Occipital lobe (tissue), 3 donors: Measurements from ENCODE around the gene HOXA4. TPM values are rescaled to one million over a fixed set of nuclear protein-coding genes. Genes with fewer than 3 reads are reported as not detected.

Source experiments
- DNase-seq: peaks from one replicate; lab custom pipeline; 2025; lab: John Stamatoyannopoulos, UW
- small RNA-seq: library from RNA; depleted of rRNA; stranded (forward); fragments of <200 nt; gene quantifications from one replicate; pipeline ENCODE3, GENCODE V24; 2014
- total RNA-seq: library from RNA; depleted of rRNA; stranded (reverse); fragments of >200 nt; gene quantifications from one replicate; pipeline ENCODE4 v1.2.3, GENCODE V29; 2014

Gene HOXA4
- total RNA-seq, 1 donor from 2014 or later: not detected

DNA sequence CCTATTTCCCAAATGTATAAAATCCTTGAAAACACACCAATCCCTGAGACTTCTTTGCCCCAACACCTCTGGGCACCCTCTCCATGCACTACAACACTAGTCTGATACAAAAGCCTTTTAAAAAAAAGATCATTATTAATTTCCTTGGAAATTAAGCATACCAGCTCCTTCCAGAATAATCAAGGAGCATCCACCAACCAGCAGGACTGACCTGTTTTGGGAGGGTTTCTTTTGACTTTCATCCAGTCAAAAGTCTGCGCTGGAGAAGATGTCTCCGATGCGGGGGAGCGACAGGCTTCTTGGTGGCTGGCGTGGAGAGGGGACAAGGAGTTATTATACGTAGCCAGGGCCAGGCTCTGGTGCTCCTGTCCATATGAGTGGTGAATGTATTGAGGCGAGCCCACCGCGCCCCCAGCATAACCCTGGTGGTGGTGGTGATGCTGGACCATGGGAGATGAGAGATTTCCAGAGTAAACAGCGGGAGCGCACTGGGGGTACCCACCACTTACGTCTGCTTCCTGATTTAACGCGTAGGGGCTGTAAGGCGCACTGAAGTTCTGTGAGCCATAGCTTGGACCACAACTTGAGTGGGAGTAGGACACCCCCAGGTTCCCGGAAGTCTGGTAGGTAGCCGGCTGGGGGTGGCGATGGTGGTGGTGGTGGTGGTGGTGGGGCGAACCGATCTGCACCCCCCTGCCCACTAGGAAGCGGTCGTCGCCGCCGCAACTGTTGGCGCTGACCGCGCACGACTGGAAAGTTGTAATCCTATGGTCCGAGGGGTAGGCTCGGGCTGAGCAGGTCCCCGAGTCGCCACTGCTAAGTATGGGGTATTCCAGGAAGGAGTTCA lies 35.3 kb downstream of the HOXA4 start:
- no peak for DNase-seq

DNA sequence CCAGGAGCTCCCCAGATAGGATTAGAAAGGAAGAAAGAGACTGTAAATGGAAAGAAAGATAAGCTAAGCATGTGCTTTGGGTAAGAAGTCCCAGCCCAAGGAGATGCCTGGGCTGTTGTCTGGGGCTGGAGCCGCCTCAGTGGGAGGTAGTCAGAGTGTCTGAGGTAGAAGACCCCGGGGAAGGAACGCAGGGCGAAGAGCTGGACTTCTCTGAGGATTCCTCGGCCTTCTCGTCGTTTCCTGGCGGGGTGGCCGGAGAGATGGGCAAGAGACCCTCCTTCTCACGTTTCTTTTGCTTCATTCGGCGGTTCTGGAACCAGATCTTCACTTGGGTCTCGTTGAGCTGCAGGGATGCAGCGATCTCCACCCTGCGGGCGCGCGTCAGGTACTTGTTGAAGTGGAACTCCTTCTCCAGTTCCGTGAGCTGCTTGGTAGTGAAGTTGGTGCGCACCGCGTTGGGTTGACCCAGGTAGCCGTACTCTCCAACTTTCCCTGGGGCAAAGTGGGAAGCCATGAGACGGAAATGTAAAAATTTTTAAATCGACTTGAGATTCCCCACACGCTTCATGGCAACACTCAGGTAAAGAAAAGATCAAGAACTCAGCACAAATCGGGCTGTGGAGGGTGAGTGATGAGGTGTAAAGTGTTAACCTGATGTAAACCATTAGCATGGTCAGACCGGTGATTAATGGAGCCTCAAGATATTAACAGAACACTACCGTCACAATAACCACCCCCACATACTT lies 36.1 kb downstream of the HOXA4 start:
- DNase-seq: no peak

DNA sequence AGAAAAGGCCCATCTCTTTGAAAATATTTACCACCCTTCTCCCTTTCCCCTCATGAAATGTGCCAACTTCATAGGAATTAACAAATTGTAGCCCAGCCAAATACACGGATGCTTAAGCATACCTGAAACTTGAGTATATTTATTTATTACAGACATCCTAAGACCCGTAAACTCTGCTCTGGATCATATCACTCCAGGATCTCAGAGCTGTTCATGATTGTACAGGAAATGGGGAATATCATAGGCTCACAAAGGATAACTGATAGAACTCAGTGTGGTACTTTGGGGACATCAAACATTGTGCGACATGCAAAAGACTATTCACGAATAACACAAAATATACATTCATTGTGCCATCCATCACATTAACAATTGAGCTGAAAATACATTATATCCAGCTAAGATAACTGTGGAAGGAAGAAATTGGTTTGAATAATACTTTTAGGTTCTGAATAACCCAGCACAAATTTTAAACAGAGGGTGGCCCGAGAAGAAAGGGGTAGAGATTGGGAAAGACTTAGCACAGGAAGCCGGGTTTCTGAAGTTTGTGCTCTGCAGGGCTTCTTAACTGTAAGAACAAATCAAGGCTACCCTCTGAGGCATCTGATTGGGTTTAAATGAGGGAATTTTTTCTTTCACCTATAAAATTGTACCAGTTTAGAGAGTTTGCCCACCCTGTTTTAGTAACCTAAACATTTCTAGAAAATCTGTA lies 37.2 kb downstream of the HOXA4 start:
- DNase-seq: no peak

DNA sequence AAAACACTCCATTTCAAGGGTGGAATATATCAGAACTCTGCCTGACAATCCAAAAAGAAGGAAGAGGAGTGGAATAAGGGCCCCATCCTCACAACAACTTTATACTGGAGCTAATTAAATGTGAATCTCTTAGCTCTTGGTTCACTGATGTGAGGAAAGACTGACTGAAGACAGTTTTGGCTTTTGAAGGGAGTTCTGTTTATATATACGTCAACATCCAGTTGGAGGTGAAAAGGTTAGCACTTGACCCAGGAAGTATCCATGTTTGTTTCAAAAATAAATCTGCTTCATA lies 37.8 kb downstream of the HOXA4 start:
- DNase-seq: no peak

GRCh38 chr7:27091941-27092818 lies 38.4 kb downstream of the HOXA4 start:
- no peak for DNase-seq

GRCh38 chr7:27091105-27091504 lies 39.5 kb downstream of the HOXA4 start:
- DNase-seq: no peak

- DNase-seq: no peak
These were observed 42.3 kb downstream of the HOXA4 start for GRCh38 chr7:27088002-27088922.

- no peak for DNase-seq
These were observed 46.9 kb downstream of the HOXA4 start for GRCh38 chr7:27083646-27084045.

GRCh38 chr7:27082171-27082570 lies 48.4 kb downstream of the HOXA4 start:
- no peak for DNase-seq

- no peak for DNase-seq
These were observed 49.6 kb downstream of the HOXA4 start for GRCh38 chr7:27080844-27081436.

DNA sequence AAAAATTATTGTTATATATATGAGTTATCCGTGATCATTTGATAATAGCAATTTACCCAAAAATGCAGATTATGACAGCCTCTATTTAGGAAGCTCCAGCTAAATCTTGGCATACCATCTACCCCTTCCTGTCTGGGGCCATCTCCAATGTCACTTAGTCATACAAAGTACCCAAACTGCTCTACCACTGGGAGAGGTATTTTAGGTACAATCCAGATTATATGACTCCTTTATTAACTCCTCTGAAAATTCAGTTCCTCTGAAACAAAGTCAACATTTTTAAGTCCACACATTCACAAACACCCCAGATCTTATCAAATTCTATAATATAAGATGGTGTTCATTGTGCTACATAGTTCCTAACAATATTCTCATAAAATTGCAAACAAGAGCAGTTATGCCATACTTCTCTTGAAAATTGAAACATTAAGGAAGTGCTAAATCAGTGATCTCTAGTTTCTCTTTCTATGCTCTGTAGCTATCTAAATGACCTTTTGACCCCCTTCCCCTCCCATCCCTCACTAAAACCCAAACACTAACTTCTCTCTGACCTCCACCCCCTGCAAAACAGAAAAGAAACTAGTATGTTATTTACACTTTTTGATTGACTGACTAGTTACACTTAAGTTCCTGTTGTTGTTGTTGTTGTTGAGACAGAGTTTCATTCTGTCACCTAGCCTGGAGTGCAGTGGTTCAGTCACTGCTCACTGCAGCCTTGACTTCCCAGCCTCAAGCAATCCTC lies 51.2 kb downstream of the HOXA4 start:
- no peak for DNase-seq

DNA sequence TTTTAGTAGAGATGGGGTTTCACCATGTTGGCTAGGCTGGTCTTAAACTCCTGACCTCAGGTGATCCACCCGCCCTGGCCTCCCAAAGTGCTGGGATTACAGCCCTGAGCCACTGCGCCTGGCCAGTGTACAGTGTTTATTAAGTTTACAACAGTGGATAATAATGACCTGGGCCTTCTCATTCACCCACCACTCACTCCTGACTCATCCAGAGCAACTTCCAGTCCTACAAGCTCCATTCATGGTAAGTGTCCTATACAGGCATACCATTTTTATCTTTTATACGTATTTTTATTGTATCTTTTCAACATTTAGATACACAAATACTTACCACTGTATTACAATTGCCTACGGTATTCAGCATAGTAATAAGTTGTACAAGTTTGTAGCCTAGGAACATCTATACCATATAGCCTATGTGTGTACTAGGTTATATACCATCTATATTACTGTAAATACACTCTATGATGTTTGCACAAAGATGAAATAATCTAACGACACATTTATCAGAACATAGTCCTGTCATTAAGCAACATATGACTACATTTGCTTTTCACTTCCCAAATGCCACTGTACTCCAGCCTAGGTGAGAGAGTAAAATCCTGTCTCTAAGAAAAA lies 51.8 kb downstream of the HOXA4 start:
- no peak for DNase-seq

Small RNAs within 50 kb of the gene (small RNA-seq; reads per million reads assigned to genes)
- gene AC004080.5 (not detected), gene RF01977 (not detected)

Other genes starting within 250 kb of the HOXA4 start
- gene HOXA1, start 34.8 kb downstream of the HOXA4 start, total RNA-seq: not detected
- not detected for gene HOXA2, start 28.1 kb downstream of the HOXA4 start, total RNA-seq
- gene HOXA5, start 12.9 kb upstream of the HOXA4 start, total RNA-seq: not detected
- gene HOXA6, start 17.0 kb upstream of the HOXA4 start, total RNA-seq: not detected
- gene HOXA3, start 21.8 kb upstream of the HOXA4 start, total RNA-seq: not detected
- gene HOXA7, start 25.9 kb upstream of the HOXA4 start, total RNA-seq: not detected
- not detected for gene HOXA9, start 34.8 kb upstream of the HOXA4 start, total RNA-seq
- gene HOXA10, start 43.6 kb upstream of the HOXA4 start, total RNA-seq: not detected
- not detected for gene HOXA11, start 54.5 kb upstream of the HOXA4 start, total RNA-seq
- gene HOXA13, start 69.3 kb upstream of the HOXA4 start, total RNA-seq: not detected
- gene EVX1, start 112.0 kb upstream of the HOXA4 start, total RNA-seq: not detected